PFSK-1 (cell line): ENCODE results near the gene TIMM8A. TPM values are rescaled to one million over a fixed set of nuclear protein-coding genes. Genes with fewer than 3 reads are reported as not detected.
A peak's percentile ranks its signal among the peaks of the same experiment; 100 is the strongest.

Experiments
- FOXP2 ChIP-seq: optimal IDR thresholded peaks from 2 replicates; pipeline ENCODE3; 2011; ENCODE audit warnings: borderline replicate concordance, control low read depth, inconsistent platforms; ENCODE audit not compliant: insufficient read depth; ENCODE audit errors: extremely low read length, extremely low read depth
- POLR2AphosphoS5 ChIP-seq: IDR thresholded peaks from 2 replicates; pipeline ENCODE4 v1.6.1; 2012; ENCODE audit warnings: low read depth, mild to moderate bottlenecking, control low read depth, low read length, moderate library complexity
- REST ChIP-seq, 2 experiments: IDR thresholded peaks; 2 replicates each; pipeline versions ENCODE4 v1.6.1 to v1.8.0; 2011 to 2012; ENCODE audit warnings: low read depth in 2 of 2, low read length in 2 of 2, control low read depth in 1 of 2, inconsistent platforms in 1 of 2, mild to moderate bottlenecking in 1 of 2, moderate library complexity in 1 of 2; ENCODE audit not compliant: insufficient read depth in 1 of 2
- SIN3A ChIP-seq: IDR thresholded peaks from 2 replicates; pipeline ENCODE4 v1.6.1; 2012; ENCODE audit warnings: mild to moderate bottlenecking, low read length, moderate library complexity, borderline replicate concordance; ENCODE audit not compliant: insufficient read depth
- TAF1 ChIP-seq: IDR thresholded peaks from 2 replicates; pipeline ENCODE4 v1.6.1; 2012; ENCODE audit warnings: low read length, control low read depth, borderline replicate concordance; ENCODE audit not compliant: insufficient read depth
- polyA plus RNA-seq: library from polyadenylated mRNA; unstranded; fragments of >200 nt; gene quantifications from one replicate; pipeline ENCODE4 v1.2.1, GENCODE V29; 2012; ENCODE audit warnings: low read depth, missing spikeins; ENCODE audit not compliant: insufficient read length

TIMM8A gene
- polyA plus RNA-seq, result 23.5 TPM

DNA sequence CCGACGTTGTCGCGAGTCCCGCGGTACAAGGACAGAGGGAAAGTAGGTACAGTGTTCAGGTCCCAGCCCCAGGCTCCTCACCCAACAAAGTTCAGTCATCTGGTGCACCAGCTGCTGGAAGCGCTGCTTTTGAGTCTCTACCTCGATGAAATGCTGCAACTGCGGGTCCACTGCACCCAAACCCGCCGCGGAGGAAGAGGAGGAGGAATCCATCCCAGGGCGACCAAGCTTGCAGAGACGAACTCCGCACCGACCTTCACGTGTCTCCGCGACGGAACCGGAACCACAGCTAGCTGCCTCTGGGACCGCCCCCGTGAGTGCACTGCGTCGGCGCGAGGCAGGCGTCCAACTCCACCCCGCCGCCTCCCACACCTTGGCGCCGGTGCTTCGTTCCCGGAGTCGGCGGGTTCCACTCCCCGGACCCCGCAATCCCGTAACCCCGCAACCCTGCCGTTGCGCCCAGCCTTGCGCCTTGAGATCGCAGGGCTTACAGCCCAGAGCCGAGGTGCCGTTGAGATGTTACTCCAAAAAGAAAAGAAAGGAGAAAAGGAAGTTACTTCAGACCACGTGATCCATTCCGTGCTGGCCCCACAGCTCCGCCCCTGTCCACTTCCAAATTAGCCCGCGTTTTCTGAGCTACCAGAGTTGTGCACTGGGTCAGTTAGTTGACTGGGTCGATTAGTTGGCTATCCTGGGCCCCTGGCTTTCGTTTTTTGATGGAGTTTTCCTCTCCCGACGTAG, at the start of gene TIMM8A:
Gene TIMM8A (minus strand): TSS at position 291 of the 741 bp plus-strand sequence. CDS start 78 bp downstream, at position 213.
- TF ChIP-seq TAF1, result peak; percentile 89
- peak; percentile 38 for TF ChIP-seq FOXP2
- no peak; a peak in 1 of 4 replicates for TF ChIP-seq REST (IDR thresholded peaks at IDR 0.05; ENCODE audit: insufficient read depth in 1 of 2, low read depth in 2 of 2, low read length in 2 of 2)
- TF ChIP-seq SIN3A, result peak; percentile 11; the same call in 1 of the 2 replicates
- TF ChIP-seq POLR2AphosphoS5, result peak; percentile 96

DNA sequence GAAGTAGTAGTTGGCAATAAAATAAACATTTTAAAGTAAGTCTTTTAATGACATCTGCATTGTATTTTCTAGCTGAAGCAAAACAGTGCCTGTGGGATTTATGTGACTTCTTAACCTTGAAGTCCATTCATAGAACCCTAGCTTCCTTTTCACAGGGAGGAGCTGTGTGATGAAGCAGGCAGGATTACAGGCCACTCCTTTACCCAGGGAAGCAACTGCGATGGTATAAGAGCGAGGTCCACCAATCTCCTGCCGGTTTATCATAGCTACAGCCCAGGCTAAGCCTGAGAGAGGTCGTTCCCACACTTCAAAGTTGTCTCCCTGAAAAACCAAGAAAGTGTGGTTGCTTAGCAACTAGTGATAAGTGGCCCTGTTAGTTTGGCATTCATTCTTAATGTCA, 49.2 kb upstream of the TIMM8A start:
- no peak for TF ChIP-seq REST (IDR thresholded peaks at IDR 0.05; ENCODE audit: insufficient read depth in 1 of 2, low read depth in 2 of 2, low read length in 2 of 2)
- TF ChIP-seq POLR2AphosphoS5, result no peak
- TF ChIP-seq TAF1, result no peak
- no peak for TF ChIP-seq SIN3A
- TF ChIP-seq FOXP2, result no peak

GRCh38 chrX:101395789-101396188, 47.2 kb upstream of the TIMM8A start:
- no peak for TF ChIP-seq SIN3A
- no peak for TF ChIP-seq FOXP2
- no peak for TF ChIP-seq REST (IDR thresholded peaks at IDR 0.05; ENCODE audit: insufficient read depth in 1 of 2, low read depth in 2 of 2, low read length in 2 of 2)
- peak; percentile 40; the same call in 1 of the 2 replicates for TF ChIP-seq POLR2AphosphoS5
- TF ChIP-seq TAF1, result no peak

GRCh38 chrX:101394372-101394771, 45.8 kb upstream of the TIMM8A start:
- TF ChIP-seq REST (IDR thresholded peaks at IDR 0.05; ENCODE audit: insufficient read depth in 1 of 2, low read depth in 2 of 2, low read length in 2 of 2) (no peak), POLR2AphosphoS5 (0 out of 2 replicates have a peak, but pooled peaks have one; percentile 23)
